ENCODE results near the gene UBA1.

The UBA1 gene

DNA sequence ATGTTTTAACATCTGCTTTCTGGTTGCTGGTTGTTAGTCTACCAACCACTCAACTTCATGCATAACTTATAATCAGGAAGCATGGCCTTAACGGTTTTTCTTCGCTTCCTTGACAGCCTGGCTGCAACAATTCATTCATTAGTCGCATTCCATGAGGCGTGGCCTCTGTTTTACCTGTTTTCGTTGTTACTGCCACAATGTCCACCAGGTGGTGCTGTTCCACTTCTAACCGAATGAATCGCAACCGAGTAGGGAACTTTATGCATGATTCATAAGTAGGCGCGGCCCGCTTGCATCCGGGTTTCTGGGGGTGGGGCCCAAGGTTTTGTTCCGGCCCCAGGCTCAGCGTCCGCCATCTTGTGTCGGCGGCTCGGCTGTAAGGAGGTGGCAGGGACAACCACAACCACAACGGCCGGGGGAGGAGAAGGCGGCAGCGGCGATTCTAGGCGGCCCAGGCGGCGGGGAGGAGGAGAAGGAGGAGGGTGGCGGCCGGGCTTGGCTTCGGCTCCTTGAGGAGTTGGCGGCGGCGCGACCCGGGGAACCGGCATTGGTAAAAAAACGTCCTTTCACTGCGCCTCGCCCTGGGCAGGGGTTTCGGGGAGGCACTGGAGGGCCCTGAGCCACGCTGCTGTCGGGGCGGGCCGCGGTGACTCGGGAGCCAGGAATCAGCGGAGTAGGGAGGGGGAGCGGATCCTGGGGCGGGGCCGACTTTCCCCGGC, at the start of gene UBA1:
UBA1 (plus strand) TSS at position 355 of the 719 bp plus-strand sequence. CDS start 4,974 bp downstream, outside the sequence.
- DNase-seq (peak; percentile 88), ATAC-seq (peak; percentile 65)

DNA sequence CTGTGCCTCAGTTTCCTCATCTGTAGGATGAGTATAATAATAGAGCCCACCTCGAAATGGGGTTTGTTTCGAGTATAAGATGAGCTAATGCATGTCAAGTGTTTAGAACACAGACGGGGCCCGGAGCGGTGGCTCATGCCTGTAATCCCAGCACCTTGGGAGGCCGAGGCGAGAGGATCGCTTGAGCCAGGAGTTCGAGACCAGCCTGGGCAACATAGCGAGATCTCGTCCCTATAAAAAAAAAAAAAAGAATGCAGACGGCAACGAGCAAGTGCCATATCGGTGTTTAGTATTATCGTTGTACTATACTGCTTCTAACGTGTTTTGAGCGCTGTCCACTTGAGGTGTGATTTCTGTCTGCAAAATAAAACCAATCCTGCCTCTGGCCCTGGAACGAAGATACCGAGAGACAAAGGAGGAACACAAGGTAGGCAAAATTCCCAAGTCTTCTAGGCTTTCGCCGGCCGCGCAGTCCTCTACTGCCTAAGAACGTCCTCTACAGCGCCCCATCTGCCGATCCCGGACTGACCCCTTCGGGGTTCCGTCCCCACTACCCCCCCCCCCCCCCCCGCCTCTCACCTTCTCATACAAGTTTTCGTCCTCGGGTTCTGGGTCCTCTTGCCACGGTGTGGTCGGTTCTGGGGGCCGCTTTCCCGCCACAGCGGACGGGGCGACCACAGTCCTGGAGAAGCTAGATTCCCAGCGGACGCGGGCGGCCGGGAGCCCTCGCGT, 49.6 kb upstream of the UBA1 start:
- ATAC-seq (no peak), DNase-seq (peak; percentile 26)

DNA sequence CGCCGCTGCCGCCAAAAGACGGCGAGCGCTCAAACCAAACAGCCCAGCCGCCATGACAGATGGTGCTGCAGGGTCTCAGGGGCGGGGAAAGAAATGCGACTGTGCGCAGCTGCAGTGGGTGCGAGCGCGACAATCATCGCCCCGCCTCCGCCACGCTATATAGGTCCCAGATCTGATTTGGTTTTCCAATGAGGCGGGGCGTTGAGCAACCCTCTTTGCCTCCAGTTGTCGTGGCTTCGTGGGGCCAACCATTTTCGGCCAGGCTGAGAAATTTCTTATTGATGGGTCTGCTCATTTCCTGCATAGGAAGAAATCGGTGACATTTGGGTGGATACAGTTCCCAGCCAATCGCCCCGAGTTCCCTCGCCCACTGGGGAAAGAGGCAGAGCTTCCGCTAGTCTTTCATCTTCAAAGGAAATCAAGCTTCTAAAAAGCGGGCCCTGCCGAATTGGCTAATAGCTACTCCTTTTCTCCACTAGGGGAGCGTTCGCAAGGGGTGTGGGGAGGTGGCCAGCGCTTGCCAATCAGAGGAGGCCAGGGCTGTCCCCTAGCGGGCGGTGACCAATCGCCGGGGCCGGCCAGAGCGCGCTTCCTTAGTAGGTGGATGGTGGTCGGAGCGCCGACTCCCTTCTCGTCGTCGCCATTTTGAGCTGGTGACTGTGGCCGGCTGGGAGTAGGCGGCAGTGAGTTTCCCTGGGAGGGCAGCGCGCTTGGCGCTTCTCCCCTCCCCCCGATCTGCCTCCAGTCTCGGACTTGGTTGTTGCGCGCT, 48.8 kb upstream of the UBA1 start, which contains the start of the genes NDUFB11 and RBM10:
NDUFB11 (minus strand) TSS at position 77 of the 769 bp plus-strand sequence; CDS start at position 54, 23 bp downstream.
RBM10 (plus strand) TSS at position 596 of the 769 bp plus-strand sequence. CDS start 2,261 bp downstream, outside the sequence.
- DNase-seq (peak; percentile 87), ATAC-seq (peak; percentile 95)

DNA sequence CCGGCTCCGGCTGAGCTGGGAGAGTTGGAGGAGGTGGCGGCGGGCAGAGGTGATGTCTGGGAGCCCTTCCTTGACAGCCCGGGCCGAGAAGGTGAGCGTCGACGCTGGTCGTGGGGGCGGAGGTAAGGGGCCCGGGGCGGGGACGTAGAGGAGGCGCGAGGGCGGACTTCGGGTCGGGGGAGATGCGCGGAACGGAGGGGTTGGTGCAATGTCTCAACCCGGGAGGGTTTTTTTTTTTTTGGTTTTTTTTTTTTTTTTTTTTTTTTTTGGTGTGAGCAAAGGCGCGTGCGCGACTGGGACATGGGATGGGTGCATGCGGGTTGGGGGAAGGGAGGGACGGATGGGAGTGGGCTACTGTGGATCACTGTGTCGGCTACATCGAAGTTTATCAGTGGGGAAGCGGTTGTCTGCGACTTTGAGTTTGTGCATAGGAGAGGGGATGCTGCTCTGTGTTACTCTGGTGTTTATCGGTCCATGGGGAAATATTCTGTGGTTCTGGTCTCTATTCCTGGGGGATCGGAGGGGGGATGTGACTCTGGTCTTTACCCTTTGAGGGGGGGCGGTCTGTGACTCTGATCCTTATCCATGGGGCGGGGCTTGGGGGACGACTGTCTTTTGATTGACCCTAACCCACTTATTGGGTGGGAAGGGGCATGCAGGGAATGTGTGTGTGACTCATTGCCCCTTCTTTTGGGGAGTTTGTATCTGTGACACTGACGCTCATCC, 48.1 kb upstream of the UBA1 start:
- peak; percentile 32 for ATAC-seq
- DNase-seq = no peak

DNA sequence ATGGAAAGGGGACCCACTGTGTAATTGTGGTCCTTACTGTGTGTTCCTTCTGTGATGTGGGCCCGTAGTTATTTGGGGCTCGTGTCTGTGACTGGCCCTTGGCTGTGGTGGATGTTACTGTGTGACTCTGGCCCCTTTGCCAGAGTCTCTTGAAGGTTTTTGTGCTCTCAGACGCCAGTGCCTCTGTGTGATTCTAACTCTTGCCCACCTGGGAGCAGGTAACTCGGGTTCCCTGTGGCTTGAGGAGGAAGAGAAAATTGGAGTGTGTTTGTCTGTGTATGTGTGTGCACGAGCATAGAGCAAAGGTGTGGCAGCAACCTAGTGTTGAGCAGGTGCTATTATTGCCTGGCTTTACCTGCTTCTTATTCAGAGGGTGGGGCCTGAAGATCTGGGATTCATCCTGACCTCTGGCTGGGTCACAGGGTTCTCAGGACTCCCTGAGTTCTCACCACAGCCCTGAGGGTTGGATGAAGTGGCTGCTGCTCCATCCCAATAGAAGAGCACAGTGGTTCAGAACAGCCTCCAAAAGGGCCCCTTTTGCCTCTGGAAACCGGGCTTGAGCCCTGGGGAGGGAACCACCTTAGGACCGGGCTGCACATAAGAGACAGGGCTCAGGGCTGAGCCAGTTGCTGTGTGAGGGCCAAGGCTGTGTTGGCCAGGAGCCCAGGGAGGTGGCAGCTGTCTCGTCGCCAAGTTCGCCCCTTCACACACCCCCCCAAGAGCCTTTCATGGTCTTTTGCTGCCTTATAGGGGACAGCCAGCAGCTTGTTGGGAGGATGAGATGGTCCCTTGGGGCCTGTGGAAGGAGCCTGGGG, 47.3 kb upstream of the UBA1 start:
- no peak for ATAC-seq
- no peak for DNase-seq

DNA sequence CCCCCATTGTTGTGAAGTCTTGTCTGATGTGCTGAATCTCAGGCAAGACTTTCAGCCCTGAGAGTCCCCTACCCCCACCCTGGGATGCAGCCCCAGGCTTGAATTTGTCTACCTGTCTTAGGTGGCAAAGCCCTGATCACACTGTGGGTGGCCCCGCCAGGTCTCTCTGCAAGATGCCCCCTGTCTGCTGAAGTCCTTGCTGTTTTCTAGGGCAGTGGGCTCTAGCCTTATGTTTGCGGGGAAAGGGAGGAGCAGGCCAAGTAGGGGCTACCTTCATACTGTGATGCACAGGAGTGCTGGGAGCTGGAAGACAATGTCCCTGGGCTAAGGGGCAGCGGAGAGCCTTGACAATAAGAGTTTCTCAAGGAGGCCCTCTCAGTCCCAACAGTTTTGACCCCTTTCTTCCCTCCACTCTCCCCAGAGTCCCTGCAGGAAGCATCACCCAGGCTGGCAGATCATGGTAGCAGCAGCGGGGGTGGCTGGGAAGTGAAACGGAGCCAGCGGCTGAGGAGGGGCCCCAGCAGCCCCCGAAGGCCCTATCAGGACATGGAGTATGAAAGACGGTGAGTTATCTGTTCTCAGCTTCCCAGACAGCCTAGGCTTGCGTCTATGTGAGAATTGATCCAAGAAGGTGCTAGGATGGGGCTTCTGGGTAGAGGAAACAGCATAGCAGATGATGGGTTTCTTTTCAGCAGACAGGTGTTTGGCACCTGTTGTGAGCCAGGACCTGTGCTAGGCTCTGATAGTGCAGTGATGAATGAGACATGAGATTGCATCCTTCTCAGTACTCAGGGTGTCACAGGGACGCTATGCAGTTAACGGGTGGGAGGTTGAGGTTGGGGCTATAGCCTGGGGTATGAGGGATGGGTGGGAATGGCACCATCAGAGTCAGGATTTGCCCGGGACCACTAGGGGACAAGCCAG, 46.4 kb upstream of the UBA1 start:
- ATAC-seq (no peak), DNase-seq (no peak)

DNA sequence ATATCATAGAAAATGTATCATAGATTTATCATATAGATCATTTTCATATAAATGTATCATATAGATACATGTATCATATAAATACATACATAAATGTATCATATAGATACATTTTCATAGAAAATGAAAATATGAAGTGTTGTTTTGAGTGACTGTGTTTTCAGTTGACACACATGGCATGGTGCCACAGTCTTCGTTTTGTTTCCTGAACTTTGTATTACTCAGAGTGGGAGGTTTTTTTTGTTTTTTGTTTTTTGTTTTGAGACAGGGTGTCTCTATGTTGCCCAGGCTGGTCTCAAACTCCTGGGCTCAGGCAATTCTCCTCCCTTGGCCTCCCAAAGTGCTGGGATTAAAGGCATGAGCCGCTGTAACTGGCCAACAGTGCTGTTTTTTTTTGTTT, 44.7 kb upstream of the UBA1 start:
- no peak for ATAC-seq
- DNase-seq = no peak

DNA sequence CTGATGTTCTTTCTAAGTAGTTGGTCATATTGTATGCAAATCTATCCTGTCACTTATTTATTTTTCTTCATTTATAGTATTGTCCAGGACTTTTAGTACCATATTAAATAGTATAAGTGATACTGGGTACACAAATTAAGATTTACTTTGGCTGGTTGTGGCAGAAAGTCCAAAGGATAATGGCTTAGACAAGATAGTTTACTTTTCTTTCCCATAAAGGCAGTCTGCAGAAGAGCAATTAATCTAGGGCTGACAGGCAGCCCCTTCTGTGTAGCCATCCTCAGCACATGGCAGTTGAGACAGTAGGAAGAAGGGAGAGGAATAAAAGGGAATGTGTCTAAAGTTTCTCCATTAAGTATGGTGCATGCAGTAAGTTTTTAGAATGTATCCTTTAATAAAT, 42.2 kb upstream of the UBA1 start:
- ATAC-seq = no peak
- DNase-seq = no peak

DNA sequence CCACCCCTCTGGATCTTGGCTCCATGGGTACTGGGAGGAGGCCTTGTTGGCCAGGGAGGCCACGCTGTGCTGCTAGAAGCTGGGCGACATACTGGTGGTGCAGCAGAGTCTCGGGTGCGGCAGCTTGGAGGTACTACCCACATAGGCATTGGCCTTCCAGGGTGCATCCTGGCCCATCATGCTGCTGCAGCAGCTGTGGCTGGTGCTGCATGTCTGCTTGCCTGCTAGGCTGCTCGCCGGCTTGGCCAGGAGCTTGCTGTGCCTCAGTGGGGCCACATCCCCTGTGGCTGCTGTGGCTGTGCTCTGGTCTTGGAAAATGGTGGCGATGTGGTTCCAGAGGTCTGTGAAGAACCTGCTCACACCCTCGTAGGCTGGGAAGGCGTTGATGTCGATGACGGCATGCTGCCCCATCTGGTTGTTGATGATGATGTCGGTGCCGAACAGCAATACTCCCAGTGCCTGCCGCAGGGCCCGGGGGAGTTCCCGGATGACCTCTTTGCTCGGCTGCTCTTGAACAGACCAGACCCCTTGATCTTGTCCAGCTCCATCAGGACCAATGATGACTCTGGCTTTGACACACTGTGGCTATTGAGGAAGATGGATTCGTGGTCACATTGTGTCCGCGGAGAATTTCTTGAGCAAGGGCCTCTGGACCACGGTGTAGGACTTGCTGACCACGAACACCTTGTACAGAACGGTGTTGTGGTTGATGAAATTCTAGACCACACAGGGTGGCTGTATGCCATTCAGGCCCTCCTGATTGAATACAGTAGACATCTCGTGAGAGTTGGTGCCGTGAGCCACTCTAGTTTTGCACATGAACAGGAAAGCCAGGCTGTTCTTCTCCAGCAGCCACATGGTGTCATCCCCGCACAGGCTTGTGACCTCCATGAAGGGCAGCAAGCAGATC, 36.8 kb upstream of the UBA1 start:
- ATAC-seq (no peak), DNase-seq (no peak)

DNA sequence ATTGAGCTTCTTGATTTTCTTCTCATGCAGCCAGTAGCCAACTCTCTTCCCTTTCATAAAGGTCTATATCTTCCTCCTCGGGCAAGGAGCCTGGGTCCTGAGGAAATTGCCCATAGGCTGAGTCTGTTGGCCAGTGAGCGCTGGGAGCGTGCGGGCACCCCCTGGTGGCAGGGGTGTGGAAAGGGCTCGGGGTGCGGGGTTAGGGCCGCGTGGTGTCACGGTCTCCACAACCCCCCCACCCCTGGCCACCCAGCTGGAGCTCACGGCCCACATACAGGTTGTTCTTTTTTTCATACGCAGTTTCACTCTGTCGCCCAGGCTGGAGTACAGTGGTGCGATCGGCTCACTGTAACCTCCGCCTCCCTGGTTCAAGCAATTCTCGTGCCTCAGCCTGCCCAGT, 35.5 kb upstream of the UBA1 start:
- DNase-seq = no peak
- ATAC-seq = no peak

DNA sequence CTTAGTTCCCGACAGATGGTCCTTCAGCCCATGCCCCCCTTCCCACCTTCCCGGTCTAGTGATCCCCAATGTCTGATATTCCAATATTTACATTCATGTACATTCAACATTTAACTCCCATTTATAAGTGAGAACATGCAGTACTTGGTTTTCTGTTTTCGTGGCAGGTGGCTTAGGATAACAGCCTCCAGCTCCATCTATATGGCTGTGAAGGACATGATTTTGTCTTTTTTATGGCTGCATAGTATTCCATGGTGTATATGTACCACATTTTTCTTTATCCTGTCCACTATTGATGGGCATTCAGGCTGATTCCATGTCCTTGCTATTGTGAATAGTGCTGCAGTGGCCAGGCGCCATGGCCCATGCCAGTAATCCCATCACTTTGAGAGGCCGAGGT, 34.8 kb upstream of the UBA1 start:
- ATAC-seq = no peak
- DNase-seq = no peak

DNA sequence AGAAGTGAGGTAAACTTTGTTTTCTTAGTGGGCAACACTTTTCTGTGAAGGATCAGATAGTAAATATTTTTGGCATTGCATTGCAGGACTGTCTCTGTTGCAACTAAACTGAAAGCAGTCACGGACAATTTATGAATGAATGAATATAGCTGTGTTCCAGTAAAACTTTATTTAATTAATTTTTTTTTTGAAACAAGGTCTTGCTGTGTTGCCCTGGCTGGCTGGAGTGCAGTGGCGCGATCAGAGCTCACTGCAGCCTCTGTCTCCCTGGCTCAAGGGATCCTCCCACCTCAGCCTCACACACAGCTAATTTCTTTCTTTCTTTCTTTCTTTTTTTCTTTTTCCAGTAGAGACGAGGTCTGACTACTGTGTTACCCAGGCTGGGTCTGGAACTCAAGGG, 32.8 kb upstream of the UBA1 start:
- ATAC-seq = no peak

DNA sequence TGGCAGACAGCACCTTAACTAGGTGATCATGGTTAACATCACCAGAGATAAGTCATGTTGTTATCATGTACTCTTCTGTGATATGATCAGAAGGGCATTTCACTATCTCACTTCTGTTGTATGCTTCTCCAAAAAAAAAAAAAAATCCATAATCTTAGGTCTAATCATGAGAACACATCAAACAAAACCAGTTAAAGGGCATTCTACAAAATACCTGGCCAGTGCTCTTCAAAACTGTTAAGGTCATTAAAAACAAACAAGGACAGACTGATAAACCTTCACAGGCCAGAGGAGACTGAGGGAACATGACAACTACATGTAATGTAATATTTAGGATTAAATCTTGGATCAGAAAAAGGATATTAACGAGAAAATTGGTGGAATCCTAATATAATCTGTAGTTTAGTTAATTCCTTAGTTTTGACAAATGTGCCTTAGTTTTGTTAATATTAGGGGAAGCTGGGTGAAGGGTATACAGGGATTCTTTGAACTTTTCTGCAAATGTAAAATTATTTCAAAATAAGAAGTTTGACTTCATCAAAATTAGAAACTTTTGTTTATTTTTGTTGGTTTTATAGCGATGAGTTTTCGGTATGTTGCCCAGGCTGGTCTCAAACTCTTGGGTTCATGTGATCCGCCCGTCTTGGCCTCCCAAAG, 30.6 kb upstream of the UBA1 start:
- DNase-seq (no peak), ATAC-seq (no peak)

More for the DNA sequence above, 32.8 kb upstream of the UBA1 start:
- DNase-seq = no peak

DNA sequence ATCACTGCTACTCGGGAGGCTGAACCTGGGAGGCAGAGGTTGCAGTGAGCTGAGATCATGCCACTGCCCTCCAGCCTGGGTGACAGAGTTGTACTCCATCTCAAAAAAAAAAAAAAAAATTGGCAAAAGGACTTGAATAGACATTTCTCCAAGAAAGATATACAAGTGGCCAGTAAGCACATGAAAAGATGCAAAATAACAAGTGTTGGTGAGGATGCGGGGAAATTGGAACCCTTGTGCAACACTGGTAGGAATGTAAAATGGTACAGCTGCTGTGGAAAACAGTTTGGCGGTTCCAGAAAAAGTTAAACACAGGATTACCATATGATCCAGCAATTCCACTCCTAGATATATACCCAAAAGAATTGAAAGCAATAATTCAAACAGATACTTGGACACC, 29.2 kb upstream of the UBA1 start:
- ATAC-seq (no peak), DNase-seq (no peak)

DNA sequence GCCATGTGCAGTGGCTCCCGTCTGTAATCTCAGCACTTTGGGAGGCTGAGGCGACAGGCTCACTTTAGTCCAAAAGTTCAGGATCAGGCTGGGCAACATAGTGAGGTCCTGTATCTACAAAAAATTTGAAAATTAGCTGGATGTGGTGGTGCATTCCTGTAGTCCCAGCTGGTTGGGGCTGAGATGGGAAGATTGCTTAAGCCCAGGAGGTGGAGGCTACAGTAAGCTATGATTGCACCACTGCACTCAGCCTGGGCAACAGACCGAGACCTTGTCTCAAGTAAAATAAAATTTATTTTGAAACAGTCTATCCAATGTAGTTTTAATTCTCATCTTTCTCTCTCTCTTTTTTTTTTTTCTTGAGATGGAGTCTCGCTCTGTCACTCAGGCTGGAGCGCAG, 27.5 kb upstream of the UBA1 start:
- DNase-seq = no peak
- ATAC-seq = no peak

DNA sequence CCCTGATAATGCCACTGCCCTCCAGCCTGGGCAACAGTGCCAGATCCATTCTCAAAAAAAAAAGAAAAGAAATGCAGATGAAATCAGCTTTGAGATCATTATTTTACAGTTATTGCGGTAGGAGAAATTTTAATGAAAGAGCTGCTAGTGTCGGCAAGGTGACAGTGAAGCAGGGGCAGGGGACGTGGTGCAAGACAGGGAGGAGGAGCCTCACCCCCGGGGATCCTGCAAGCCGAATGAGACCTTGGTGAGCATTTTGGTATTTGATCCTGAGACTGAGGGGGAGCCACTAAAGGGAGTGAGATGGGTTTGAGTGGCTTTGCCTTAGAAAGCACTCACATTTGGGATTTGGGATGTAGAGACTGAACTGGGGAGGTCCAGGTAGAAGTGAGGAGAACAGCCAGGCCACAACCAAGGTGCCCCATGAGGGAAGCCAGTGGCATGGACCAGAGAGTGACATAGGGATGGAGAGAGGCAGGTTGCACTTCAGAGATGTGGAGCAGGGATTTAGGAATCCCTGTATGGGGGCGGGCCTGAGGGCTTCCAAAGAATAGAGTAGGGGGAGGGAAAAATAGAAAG, 25.0 kb upstream of the UBA1 start:
- ATAC-seq (no peak), DNase-seq (no peak)

DNA sequence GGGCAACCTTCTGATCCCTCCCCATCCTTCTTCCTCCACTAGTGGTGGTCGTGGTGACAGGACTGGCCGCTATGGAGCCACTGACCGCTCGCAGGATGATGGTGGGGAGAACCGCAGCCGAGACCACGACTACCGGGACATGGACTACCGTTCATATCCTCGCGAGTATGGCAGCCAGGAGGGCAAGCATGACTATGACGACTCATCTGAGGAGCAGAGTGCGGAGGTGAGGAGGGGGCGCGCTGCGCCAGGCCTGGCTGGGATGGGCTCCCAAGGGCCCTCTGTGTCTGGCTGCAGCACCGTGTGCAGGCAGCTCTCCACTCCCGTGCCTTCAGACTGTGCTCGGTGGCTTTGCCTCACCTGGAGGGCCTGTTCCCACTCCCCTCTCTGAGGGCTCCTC, 24.4 kb upstream of the UBA1 start:
- no peak for DNase-seq
- ATAC-seq = no peak

Data from stimulated activated naive CD8-positive, alpha-beta T cell treated with anti-CD3 and anti-CD28 coated beads, Interleukin-15, Interleukin-2, amounts not matched to agents 100 U/mL and 50 U/mL, for 24 hours (primary cell).